ENCODE data around the gene FAM120B. TPM values are rescaled to one million over a fixed set of nuclear protein-coding genes. Genes with fewer than 3 reads are reported as not detected.

The FAM120B gene
- total RNA-seq, 1 experiment from 2014 or later = 16.7 TPM

GRCh38 chr6:170424604-170425126 lies 118.1 kb downstream of the FAM120B start:
- H3K27ac ChIP-seq (ENCODE audit: insufficient read length, low read depth, low read length) = no peak overlapping the region
- H3K23ac ChIP-seq (ENCODE audit: insufficient read length, low read depth, low read length) = no peak overlapping the region
- H3K27me3 ChIP-seq (ENCODE audit: insufficient read depth, low read length) = peaks cover 2% of the 10 kb centered on the region; the same call in 1 of the 2 replicates
- H3K9ac ChIP-seq (ENCODE audit: extremely low read depth, insufficient read length, low read length) = no peak overlapping the region
- no peak overlapping the region; the same call in 1 of the 2 replicates for H3K14ac ChIP-seq (ENCODE audit: insufficient read depth, low read length)
- H3K23me2 ChIP-seq (ENCODE audit: insufficient read length, low read depth, low read length, poor library complexity, severe bottlenecking) = no peaks in the 10 kb centered on the region
- WGBS (ENCODE audit: extremely low coverage, insufficient read length, low lambda C conversion rate) = no CpG with 5 or more reads among the region's 7 CpGs
- H3K79me1 ChIP-seq (ENCODE audit: insufficient read depth, low read depth, low read length, poor library complexity, severe bottlenecking) = no peaks in the 10 kb centered on the region
- H3K4me1 ChIP-seq (ENCODE audit: insufficient read depth, low read length) = no peaks in the 10 kb centered on the region
- H2BK5ac ChIP-seq (ENCODE audit: insufficient read length, low read length) = no peak overlapping the region
- H3K56ac ChIP-seq (ENCODE audit: insufficient read length, low read depth, low read length) = no peak overlapping the region
- no peak overlapping the region for H2BK12ac ChIP-seq (ENCODE audit: insufficient read length, low read depth, low read length)
- Mint-ChIP-seq H3K4me3 (no peak overlapping the region), H3K27me3 (ENCODE audit: low read depth) (peaks cover 5% of the 10 kb centered on the region), H3K36me3 (ENCODE audit: insufficient read depth in 1 of 3, low read depth in 3 of 3) (no peaks in the 10 kb centered on the region), H3K9me3 (no peaks in the 10 kb centered on the region), H3K27ac (no peak overlapping the region), H3K4me1 (peaks cover 12 to 15% of the 10 kb centered on the region in 2 experiments)
- no peak overlapping the region for H3K4ac ChIP-seq (ENCODE audit: low read depth, low read length)
- H3K79me2 ChIP-seq (ENCODE audit: insufficient read depth, low read length) = no peaks in the 10 kb centered on the region
- no peaks in the 10 kb centered on the region for H4K20me1 ChIP-seq (ENCODE audit: control insufficient read depth, insufficient read depth, insufficient read length)
- no peak for TF ChIP-seq CTCF (conservative IDR thresholded peaks at IDR 0.05)
- no peak overlapping the region for H3T11ph ChIP-seq (ENCODE audit: low read length)
- no peak overlapping the region for H2BK15ac ChIP-seq (ENCODE audit: low read depth, low read length)
- H3K4me2 ChIP-seq (ENCODE audit: insufficient read depth, insufficient read length, low read length) = no peak overlapping the region
- H3K9me3 ChIP-seq (ENCODE audit: control insufficient read depth, low read depth, low read length) = no peaks in the 10 kb centered on the region
- DNase-seq = no peak
- H2AFZ ChIP-seq (ENCODE audit: low read length) = no peak overlapping the region
- no peak overlapping the region for H4K91ac ChIP-seq (ENCODE audit: insufficient read length, low read depth, low read length)
- no peak overlapping the region for H2BK120ac ChIP-seq (ENCODE audit: low read depth, low read length, poor library complexity, severe bottlenecking)
- H4K8ac ChIP-seq (replicated peaks; ENCODE audit: insufficient read length, low read depth, low read length) = no peak overlapping the region
- no peak overlapping the region for H4K5ac ChIP-seq (ENCODE audit: insufficient read length, low read depth, low read length)
- H3K18ac ChIP-seq (ENCODE audit: insufficient read length, low read depth, low read length) = no peak overlapping the region
- H2BK20ac ChIP-seq (ENCODE audit: low read depth, low read length, poor library complexity, severe bottlenecking) = no peak overlapping the region
- no peak overlapping the region for H2AK5ac ChIP-seq (ENCODE audit: insufficient read length, low read length)

Data from H9 (cell line).